ENCODE results near the gene LYZL1. TPM values are rescaled to one million over a fixed set of nuclear protein-coding genes. Genes with fewer than 3 reads are reported as not detected.

LYZL1 gene
- total and polyA plus RNA-seq, 2 of the 8 experiments (the other 6 are each of a cell fraction or from before 2014, with no cell fraction given): not detected

- Histone ChIP-seq H3K56ac (replicated peaks; ENCODE audit: insufficient read length, low read depth, low read length) (no peak overlapping the region), H4K5ac (ENCODE audit: insufficient read length, low read depth, low read length) (no peak overlapping the region), H3K79me1 (ENCODE audit: low read depth, low read length) (no peaks in the 10 kb centered on the region), H2AK5ac (ENCODE audit: low read depth, low read length) (no peak overlapping the region), H2AFZ (ENCODE audit: low read length) (no peak overlapping the region), H4K91ac (replicated peaks; ENCODE audit: insufficient read length, low read length) (no peak overlapping the region), H2BK12ac (ENCODE audit: low read depth, low read length) (no peak overlapping the region), H3K27ac (ENCODE audit: low read depth, low read length) (no peak overlapping the region), H3K9ac (replicated peaks in 1 of 4; ENCODE audit: extremely low read depth in 1 of 4, low read depth in 3 of 4, low read length in 3 of 4) (no peak overlapping the region), H3K4ac (replicated peaks; ENCODE audit: insufficient read length, low read depth, low read length) (no peak overlapping the region), H3K18ac (ENCODE audit: extremely low read depth, low read length) (no peak overlapping the region), H4K8ac (ENCODE audit: extremely low read depth, insufficient read depth, low read length) (no peak overlapping the region; the same call in 1 of the 2 replicates), H4K20me1 (replicated peaks in 1 of 2; ENCODE audit: control insufficient read depth in 1 of 2, insufficient read depth in 2 of 2, low read length in 2 of 2) (no peaks in the 10 kb centered on the region), H3K79me2 (ENCODE audit: control insufficient read depth in 1 of 2, insufficient read depth in 2 of 2, low read length in 2 of 2) (no peaks in the 10 kb centered on the region), H3K23me2 (ENCODE audit: low read depth, low read length) (no peaks in the 10 kb centered on the region), H2BK15ac (ENCODE audit: low read length) (no peak overlapping the region), H3K27me3 (replicated peaks in 1 of 4; ENCODE audit: control insufficient read depth in 3 of 4, extremely low read depth in 1 of 4, insufficient read depth in 3 of 4, low read length in 3 of 4) (no peaks in the 10 kb centered on the region), H3K4me2 (ENCODE audit: insufficient read depth in 1 of 2, low read depth in 2 of 2, low read length in 2 of 2) (no peak overlapping the region), H3K14ac (ENCODE audit: insufficient read length) (no peak overlapping the region), H2BK120ac (replicated peaks; ENCODE audit: low read depth, low read length) (no peak overlapping the region), H3K4me1 (replicated peaks in 1 of 4; ENCODE audit: control insufficient read depth in 3 of 4, insufficient read depth in 4 of 4, low read length in 3 of 4) (no peaks in the 10 kb centered on the region), H2BK20ac (ENCODE audit: low read length) (no peak overlapping the region), H3K9me3 (ENCODE audit: insufficient read depth in 2 of 2, low read depth in 1 of 2, low read length in 1 of 2) (0 out of 4 replicates have a peak, but pooled peaks cover 0 to under 1% of the 10 kb centered on the region in 2 experiments), H3K23ac (ENCODE audit: insufficient read length) (no peak overlapping the region), H2BK5ac (ENCODE audit: low read depth, low read length) (no peak overlapping the region), H3K36me3 (ENCODE audit: control insufficient read depth in 2 of 4, insufficient read depth in 4 of 4, low read length in 3 of 4) (no peaks in the 10 kb centered on the region), H3K4me3 (ENCODE audit: extremely low read depth in 1 of 4, insufficient read depth in 2 of 4, low read depth in 3 of 4, low read length in 4 of 4) (no peak overlapping the region)
- DNase-seq (ENCODE audit: low read depth in 1 of 2, low spot score in 2 of 2): no peak
- WGBS, 2 experiments (ENCODE audit: extremely low coverage in 1 of 2, insufficient coverage in 1 of 2, insufficient read length in 1 of 2, insufficient replicate concordance in 2 of 2, low coverage in 1 of 2, low lambda C conversion rate in 2 of 2, missing lambda C conversion rate in 1 of 2): 89% methylated on average over 5 of the region's 5 CpGs; no CpG with 5 or more reads in 1 of the 2 experiments
- ChIA-PET CTCF (ENCODE audit: partially characterized antibody) (no interaction called here), POLR2A (ENCODE audit: partially characterized antibody) (interaction anchor here (0.6 kb wide), 1 partner anchor 102 kb away, joined by 3 read pairs; no protein-coding TSS in a partner anchor)
- no peak for FAIRE-seq
- TF ChIP-seq CBX8 (IDR thresholded peaks at IDR 0.05; ENCODE audit: borderline replicate concordance, low read depth, low read length) (no peak), SP4 (IDR thresholded peaks at IDR 0.05; ENCODE audit: low read length) (no peak), EZH2 (IDR thresholded peaks at IDR 0.05; ENCODE audit: low read depth, low read length, severe bottlenecking) (no peak), KDM5A (IDR thresholded peaks at IDR 0.05; ENCODE audit: low read length) (no peak), TBP (IDR thresholded peaks at IDR 0.05; ENCODE audit: low read depth, low read length) (no peak)
Observed at GRCh38 chr10:29329420-29329819, 40.5 kb downstream of the LYZL1 start.

Measured in H1 (cell line).